H7 (cell line): Measurements from ENCODE around the gene UBR1. TPM values are rescaled to one million over a fixed set of nuclear protein-coding genes. Genes with fewer than 3 reads are reported as not detected.

Experiments used
- DNase-seq: peaks from one replicate; pipeline ENCODE4 v3.0.0; 2012
- H3K27me3 ChIP-seq: 2 replicates; pipeline ENCODE4 v1.6.0; 2011; ENCODE audit warnings: mild to moderate bottlenecking, low read length; ENCODE audit not compliant: control insufficient read depth, insufficient read depth
- H3K36me3 ChIP-seq: replicated peaks from 2 replicates; pipeline ENCODE4 v1.5.1; 2011; ENCODE audit warnings: low read length; ENCODE audit not compliant: control insufficient read depth, insufficient read depth
- H3K4me3 ChIP-seq: 2 replicates; pipeline ENCODE4 v1.5.1; 2011; ENCODE audit warnings: low read depth, mild to moderate bottlenecking, control low read depth, low read length, moderate library complexity; ENCODE audit not compliant: insufficient read depth
- total RNA-seq: library from RNA; depleted of rRNA; stranded (reverse); fragments of >200 nt; shearing (Covaris generic); gene quantifications from 2 replicates; pipeline ENCODE4 v1.2.3, GENCODE V29; 2014

Gene UBR1
- total RNA-seq, 1 experiment from 2014 or later = 13.0 TPM

DNA sequence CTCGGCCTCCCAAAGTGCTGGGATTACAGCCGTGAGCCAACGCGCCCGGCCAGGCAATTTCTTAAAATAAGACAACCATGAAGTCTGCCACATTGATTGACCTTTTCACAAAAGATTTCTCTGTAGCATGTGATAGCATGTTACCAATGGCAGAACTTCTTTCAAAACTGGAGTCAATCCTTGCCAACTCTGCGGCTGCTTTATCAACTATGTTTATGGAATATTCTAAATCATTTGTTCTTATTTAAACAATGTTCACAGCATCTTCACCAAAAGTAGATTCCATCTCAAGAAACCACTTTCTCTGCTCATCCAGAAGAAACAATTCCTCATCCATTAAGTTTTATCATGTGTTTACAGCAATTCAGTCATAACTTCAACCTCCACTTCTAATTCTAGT lies 9.4 kb downstream of the UBR1 start:
- DNase-seq = no peak
- H3K27me3 ChIP-seq = no peaks in the 10 kb centered on the region
- H3K36me3 ChIP-seq = peaks cover 2% of the 10 kb centered on the region
- no peak overlapping the region for H3K4me3 ChIP-seq

DNA sequence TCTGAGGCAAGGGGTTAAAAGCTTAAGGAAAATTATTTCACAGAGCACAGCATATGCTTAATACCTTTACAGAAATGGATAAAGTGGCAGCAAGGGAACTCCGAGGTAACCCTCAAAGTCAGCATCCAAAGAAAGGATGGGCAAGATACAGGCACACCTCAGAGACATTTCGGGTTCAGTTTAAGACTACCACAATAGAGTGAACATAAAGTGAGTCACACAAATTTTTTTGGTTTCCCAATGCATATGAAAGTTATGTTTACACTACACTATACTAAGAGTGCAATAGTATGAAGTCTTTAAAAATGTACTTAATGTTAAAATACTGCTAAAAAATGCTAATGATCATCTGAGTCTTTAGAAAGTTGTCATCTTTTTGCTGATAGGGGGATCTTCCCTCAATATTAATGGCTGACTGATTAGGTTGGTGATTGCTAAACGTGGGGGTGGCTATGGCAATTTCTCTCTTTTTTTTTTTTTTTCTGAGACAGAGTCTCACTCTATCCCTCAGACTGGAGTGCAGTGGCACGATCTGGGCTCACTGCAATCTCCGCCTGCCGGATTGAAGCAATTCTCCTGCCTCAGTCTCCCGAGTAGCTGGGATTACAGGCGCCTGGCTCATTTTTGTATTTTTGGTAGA lies 10.0 kb downstream of the UBR1 start:
- H3K27me3 ChIP-seq = no peaks in the 10 kb centered on the region
- no peaks in the 10 kb centered on the region; the same call in 1 of the 2 replicates for H3K36me3 ChIP-seq
- H3K4me3 ChIP-seq = no peak overlapping the region
- DNase-seq = no peak

DNA sequence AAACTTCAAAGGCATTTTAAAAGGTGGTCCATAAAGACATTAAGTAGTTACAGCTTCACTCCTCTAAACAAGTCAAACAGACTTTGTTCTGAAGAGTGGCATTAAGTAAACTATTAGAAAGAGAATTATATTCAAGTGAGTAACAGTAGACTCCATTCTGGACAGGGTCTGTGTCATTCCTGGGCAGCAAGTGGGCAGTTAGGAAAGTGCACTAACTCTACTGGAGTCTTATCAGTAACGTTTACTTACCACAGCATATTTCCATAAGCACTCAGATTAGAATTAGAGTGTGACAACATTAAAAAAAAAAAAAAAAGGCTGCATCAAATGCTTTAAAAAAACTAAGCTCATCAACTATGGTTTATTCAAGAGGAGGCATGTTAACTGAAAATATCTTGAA lies 10.6 kb downstream of the UBR1 start:
- no peaks in the 10 kb centered on the region for H3K27me3 ChIP-seq
- no peaks in the 10 kb centered on the region; the same call in 1 of the 2 replicates for H3K36me3 ChIP-seq
- H3K4me3 ChIP-seq = no peak overlapping the region
- DNase-seq = no peak

DNA sequence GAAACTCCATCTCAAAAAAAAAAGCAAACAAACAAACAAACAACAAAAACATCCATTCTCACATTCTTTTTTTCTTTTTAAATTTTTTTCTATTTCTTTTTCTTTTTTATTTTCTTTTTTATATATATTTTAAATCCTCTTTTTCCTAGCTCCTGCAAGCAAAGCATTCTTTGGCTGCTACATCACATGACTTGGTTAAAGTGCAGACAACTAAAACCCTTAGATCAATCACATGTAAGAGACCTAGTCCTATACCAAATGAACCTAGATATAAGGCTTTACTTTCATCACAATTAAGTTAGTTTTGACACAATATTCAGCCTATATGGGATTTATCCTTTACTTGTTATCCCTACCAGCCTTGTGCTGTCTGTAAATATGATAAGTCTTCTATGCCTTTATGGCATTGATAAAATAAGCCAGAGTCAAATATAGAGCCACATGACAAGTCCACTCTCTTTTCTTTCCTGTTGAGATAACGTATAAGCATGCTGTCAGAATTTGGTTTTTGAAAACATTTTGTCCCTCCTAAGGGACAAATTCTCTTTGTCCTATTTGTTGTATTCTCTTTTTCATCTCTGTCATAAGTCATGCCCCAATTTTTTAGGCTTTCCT lies 11.3 kb downstream of the UBR1 start:
- H3K27me3 ChIP-seq = no peaks in the 10 kb centered on the region
- no peak overlapping the region for H3K4me3 ChIP-seq
- no peaks in the 10 kb centered on the region; the same call in 1 of the 2 replicates for H3K36me3 ChIP-seq
- no peak for DNase-seq

DNA sequence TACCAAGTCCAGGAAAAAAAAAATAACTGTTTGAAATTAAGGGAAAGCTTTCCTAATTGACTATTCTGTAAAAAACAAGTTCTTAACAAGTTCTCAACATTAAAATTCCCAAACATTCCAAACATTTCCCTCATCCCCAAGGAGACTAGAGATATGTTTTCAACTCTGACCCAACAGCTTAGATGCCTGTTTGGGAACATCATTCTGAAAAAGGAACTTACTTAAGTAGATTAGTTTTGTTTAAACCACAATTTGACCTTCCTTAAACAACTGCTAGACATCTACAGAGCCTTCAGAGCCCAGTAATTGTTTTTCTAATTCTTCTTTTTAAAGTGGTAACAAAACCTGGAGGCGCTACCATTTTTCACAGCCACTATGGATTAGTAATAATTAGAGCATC lies 12.8 kb downstream of the UBR1 start:
- H3K27me3 ChIP-seq = no peaks in the 10 kb centered on the region
- DNase-seq = no peak
- no peaks in the 10 kb centered on the region; the same call in 1 of the 2 replicates for H3K36me3 ChIP-seq
- H3K4me3 ChIP-seq = no peak overlapping the region

DNA sequence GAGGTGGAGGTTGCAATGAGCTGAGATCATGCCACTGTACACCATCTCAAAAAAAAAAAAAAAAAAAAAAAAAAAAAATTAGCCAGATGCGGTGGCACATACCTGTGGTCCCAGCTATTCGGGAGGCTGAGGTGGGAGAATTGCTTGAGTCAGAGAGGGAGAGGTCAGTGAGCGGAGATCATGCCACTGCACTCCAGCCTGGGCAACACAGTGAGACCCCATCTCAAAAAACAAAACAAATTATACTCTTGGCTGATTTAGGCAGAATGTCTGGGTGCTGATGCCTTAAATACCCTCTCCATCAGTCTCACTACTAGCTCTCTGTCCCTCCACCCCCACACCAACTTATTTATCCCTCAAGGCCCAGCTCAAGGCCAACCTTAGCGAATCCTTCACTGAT lies 14.0 kb downstream of the UBR1 start:
- Histone ChIP-seq H3K36me3 (no peaks in the 10 kb centered on the region; the same call in 1 of the 2 replicates), H3K27me3 (no peaks in the 10 kb centered on the region), H3K4me3 (no peak overlapping the region)
- DNase-seq = no peak

DNA sequence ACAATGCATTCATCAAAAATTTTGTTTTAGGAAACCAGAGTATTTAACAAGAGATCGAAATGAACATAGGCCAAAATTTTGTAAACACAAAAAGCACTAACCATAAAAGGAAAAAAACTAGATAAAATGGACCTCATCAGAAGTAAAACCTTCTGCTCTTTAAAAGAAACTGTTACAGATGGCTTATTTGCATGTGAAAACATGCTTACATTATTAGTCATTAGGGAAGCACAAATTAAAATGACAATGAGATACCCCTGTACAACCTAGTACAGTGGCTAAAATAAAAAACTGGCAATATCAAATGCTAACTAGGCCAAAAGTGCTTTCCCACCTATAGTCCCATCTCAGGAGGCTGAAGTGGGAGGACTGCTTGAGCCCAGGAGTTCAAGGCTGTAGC lies 19.3 kb downstream of the UBR1 start:
- Histone ChIP-seq H3K27me3 (no peaks in the 10 kb centered on the region), H3K36me3 (no peaks in the 10 kb centered on the region), H3K4me3 (no peak overlapping the region)
- DNase-seq = no peak

DNA sequence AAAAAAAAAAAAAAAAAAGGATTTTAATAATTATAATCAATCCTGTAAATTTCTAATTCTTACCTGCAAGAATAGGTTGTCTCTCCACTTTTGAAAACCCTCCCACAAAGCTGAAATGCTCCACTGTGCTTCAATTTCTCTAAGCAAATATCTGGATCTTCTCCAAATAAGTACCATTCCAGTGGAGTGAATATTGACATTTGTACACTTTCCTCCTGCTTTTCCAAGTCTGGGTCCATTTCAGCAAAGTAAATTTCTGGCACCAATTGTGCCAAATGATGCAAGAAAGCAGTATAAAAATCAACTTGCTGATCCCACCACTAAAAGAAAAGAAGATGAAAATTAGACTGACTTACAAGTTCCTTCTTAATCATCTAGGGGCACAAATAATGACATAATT lies 19.9 kb downstream of the UBR1 start:
- no peak overlapping the region for H3K4me3 ChIP-seq
- H3K27me3 ChIP-seq = no peaks in the 10 kb centered on the region
- DNase-seq = no peak
- no peaks in the 10 kb centered on the region for H3K36me3 ChIP-seq

DNA sequence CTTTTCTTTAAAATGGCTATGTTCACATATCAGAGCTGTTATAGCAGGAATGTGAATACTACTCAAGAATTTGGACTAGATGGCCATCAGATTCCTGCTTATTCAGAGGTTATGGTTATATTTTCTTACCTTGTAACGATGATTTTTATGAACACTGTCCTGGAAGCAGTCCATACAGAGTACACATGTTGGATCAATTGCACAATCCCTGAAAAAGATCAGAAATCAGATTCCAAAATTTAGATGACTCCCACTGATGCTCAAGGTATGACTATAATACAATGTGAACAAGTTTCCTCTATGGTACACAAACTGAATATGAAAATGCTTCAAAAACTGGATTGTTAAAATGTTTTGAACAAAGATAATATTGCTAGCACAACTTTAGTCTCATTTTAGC lies 23.3 kb downstream of the UBR1 start:
- no peaks in the 10 kb centered on the region for H3K27me3 ChIP-seq
- DNase-seq = no peak
- H3K36me3 ChIP-seq = no peaks in the 10 kb centered on the region; the same call in 1 of the 2 replicates
- H3K4me3 ChIP-seq = no peak overlapping the region

DNA sequence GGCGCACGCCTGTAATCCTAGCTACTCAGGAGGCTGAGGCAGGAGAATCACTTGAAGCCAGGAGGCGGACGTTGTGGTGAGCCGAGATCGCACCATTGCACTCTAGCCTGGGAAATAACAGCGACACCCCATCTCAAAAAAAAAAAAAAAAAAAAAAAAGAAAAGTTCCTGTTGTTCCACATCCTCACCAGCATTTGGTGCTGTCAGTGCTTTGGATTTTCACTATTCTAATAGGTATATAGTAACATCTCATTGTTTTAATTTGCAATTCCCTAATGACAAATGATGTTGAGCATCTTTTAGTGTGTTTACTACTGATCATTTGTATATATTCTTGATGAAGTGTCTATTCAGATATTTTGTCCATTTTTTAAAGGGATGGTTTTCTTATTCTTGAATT lies 24.6 kb downstream of the UBR1 start:
- no peaks in the 10 kb centered on the region for H3K27me3 ChIP-seq
- DNase-seq = no peak
- no peak overlapping the region for H3K4me3 ChIP-seq
- H3K36me3 ChIP-seq = no peaks in the 10 kb centered on the region; the same call in 1 of the 2 replicates

DNA sequence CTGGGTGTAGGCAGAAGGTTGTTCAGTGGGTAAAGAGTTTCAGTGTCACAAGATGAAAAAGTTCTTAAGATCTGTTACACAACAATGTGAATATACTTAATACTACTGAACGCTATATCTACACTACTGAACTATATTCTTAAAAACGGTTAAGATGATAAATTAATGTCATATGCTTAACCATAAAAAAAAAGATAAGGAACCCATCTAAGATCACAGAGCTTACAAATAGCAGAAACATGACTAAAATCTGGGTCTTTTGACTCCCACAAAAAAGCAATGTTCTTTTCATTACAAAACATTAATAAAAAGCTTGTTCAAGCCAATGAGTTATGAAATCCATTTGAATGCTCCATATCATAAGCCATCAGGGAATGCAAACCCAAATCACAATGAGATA lies 34.4 kb downstream of the UBR1 start:
- Histone ChIP-seq H3K36me3 (no peaks in the 10 kb centered on the region; the same call in none of the 2 replicates), H3K4me3 (no peak overlapping the region), H3K27me3 (no peaks in the 10 kb centered on the region)
- no peak for DNase-seq

DNA sequence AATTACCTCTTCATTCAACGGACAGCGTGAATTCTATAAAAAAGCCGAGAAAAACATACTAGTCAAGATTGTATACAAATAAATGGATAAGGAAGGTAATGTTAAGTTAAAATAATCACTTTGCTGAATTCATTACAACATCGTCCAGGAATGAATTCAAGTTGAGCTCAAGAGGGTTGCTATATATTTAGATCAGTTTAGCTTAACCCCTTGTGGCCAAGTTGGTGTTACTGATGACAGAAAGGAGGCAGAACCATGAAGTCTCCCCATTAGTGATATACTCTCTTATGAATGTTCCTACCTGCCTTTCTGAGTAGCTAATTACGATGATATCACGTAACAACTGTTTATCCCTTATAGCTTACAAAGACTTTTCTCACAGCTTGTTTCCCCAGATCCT lies 34.9 kb downstream of the UBR1 start:
- H3K36me3 ChIP-seq = no peaks in the 10 kb centered on the region; the same call in none of the 2 replicates
- H3K4me3 ChIP-seq = no peak overlapping the region
- no peaks in the 10 kb centered on the region for H3K27me3 ChIP-seq
- no peak for DNase-seq

DNA sequence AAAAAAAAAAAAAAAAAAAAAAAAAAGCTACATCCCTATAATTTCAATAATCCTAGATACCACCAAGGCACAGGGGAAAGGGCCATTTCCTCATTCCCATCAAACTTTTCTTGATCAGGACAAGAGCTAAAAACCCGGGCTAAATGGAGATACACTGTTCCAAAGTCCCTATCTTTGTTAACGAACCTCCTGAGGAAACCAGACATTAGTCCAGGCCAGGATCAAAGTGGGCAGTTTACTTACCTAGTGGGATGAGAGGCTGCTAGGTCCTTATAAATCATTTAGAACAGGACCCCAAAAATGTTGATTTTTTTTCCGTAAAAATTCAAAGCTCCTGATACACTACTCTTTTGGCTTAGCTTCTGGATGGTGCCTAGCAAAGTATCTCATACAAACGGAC lies 35.6 kb downstream of the UBR1 start:
- Histone ChIP-seq H3K27me3 (no peaks in the 10 kb centered on the region), H3K4me3 (no peak overlapping the region), H3K36me3 (peaks cover 1% of the 10 kb centered on the region)
- DNase-seq = no peak

DNA sequence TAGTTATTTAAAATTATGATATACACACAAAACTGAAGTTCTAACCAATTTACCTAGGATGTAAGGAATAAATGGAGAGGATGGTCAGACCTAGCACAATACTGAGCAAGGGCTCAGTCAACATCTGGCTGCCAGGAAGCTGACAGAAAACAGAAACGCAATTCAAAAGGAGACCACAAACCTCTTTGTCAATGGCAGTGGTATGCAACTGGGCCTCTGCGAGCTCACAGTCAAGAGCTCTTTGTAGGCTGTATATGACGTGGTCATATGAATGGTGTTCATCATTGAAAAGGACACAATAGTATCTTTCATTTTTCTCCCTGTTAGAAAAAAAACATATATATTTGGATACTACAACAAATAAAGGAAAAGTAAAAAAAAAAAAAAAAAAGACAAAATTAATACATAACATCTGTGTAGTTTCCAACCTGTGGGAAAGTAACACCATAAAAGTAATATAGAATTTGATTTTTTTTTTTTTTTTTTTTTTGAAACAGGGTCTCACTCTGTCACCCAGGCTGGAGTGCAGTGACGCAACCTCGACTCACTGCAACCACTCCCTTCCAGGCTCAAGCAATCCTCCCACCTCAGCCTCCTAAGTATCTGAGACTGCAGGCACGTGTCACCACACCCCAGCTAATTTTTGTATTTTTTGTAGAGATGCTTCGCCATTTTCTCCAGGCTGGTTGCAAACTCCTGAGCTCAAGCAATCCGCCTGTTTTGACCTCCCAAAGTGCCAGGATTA lies 37.9 kb downstream of the UBR1 start:
- peak; percentile 25 for DNase-seq
- peaks cover 1% of the 10 kb centered on the region for H3K36me3 ChIP-seq
- H3K27me3 ChIP-seq = no peaks in the 10 kb centered on the region
- H3K4me3 ChIP-seq = no peak overlapping the region

DNA sequence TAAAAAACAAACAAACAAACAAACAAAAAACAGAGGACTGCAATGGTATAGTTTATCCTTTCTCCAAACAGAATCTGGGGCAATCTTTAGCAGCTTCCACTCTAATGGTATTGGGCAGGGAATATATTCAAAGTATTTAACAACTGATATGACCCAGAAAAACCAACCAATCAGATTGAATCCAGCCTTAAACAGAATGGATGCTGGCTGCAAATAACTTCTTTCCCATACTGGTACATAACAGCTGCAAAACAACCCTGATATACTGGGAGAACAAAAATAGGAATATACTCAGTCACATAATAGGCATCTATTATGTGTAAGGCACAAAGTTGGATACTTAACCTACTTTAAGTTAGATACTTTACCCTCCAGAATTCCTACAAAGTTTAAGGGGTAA lies 49.1 kb downstream of the UBR1 start:
- Histone ChIP-seq H3K27me3 (no peaks in the 10 kb centered on the region), H3K4me3 (no peak overlapping the region), H3K36me3 (peaks cover 3% of the 10 kb centered on the region; the same call in 1 of the 2 replicates)
- DNase-seq = no peak
